Heart left ventricle (tissue), 16 donors: ENCODE data around the gene WIPF2. TPM values are rescaled to one million over a fixed set of nuclear protein-coding genes. Genes with fewer than 3 reads are reported as not detected.

Source experiments
- ATAC-seq, 4 donors: fragments of 200-7000 bp; cut with Tn5 transposase; one replicate each; pipeline ENCODE4 v1.9.1; 2020 to 2022; ENCODE audit warnings: moderate library complexity in 4 of 4, mild to moderate bottlenecking in 3 of 4, moderate number of reproducible peaks in 1 of 4
- DNase-seq, 5 donors: peaks; one replicate each; pipeline ENCODE4 v3.0.0-alpha.2; 2020
- H3K27ac ChIP-seq, 12 donors: fragments of 200-600 bp; sonication (generic) in 4 of 12; one replicate each; pipeline versions ENCODE4 v1.5.0 to v1.8.0; 2016 to 2022; ENCODE audit warnings: mild to moderate bottlenecking in 2 of 12
- H3K27me3 ChIP-seq, 9 donors: fragments of 200-600 bp; sonication (generic) in 2 of 9; one replicate each; pipeline versions ENCODE4 v1.5.1 to v1.8.0; 2016 to 2022; ENCODE audit warnings: mild to moderate bottlenecking in 3 of 9
- H3K36me3 ChIP-seq, 9 donors: fragments of 200-600 bp; sonication (generic) in 2 of 9; one replicate each; pipeline versions ENCODE4 v1.5.0 to v1.8.0; 2018 to 2022; ENCODE audit warnings: mild to moderate bottlenecking in 2 of 9
- H3K4me1 ChIP-seq, 12 donors: fragments of 200-600 bp; sonication (generic) in 4 of 12; one replicate each; pipeline versions ENCODE4 v1.5.0 to v1.8.0; 2016 to 2022; ENCODE audit warnings: mild to moderate bottlenecking in 3 of 12
- H3K4me3 ChIP-seq, 12 donors: fragments of 200-600 bp; sonication (generic) in 4 of 12; one replicate each; pipeline versions ENCODE4 v1.5.0 to v1.8.0; 2017 to 2022; ENCODE audit warnings: mild to moderate bottlenecking in 9 of 12, moderate library complexity in 4 of 12
- H3K9me3 ChIP-seq, 12 donors: fragments of 200-600 bp; sonication (generic) in 4 of 12; one replicate each; pipeline versions ENCODE4 v1.5.0 to v1.8.0; 2016 to 2022; ENCODE audit warnings: mild to moderate bottlenecking in 1 of 12
- POLR2A ChIP-seq, 2 donors: fragments of 450-650 bp; IDR thresholded peaks; one replicate each; pipeline ENCODE4 v1.6.1; 2017; ENCODE audit warnings: antibody characterized with exemption in 2 of 2, mild to moderate bottlenecking in 2 of 2, moderate library complexity in 2 of 2
- WGBS, 4 donors: extraction: QIAGEN DNeasy Blood & Tissue Kit in 2 of 4; methylation state at CpG; one replicate each; pipeline versions ENCODE4 v1.1.5 to v1.1.7; 2013 to 2018; 5-methylcytosine and 5-hydroxymethylcytosine counted together
- intact Hi-C, 10 donors: fragments of 100-400 bp; cut with DNase I; formaldehyde crosslinking; loops; one replicate each; pipeline versions ENCODE4 v1.11.1 to v1.14.2; 2022
- polyA plus RNA-seq, 2 donors: library from polyadenylated mRNA; stranded (reverse); fragments of 200-250 nt; gene quantifications; one replicate each; pipeline ENCODE4 v1.2.3, GENCODE V29; 2013
- total RNA-seq, 9 donors: library from RNA; depleted of rRNA in 2 of 9; stranded (reverse); fragments of >200 nt in 2 of 9; fragmentation: NEBNext Ultra II Directional in 3 of 9; extraction: Animal tissue kit (Norgen Biotek cat#: 25700) in 3 of 9; gene quantifications; one replicate each; pipeline versions ENCODE4 v1.1.0 to v1.2.4, GENCODE V29; 2016 to 2023
- TF ChIP-seq, protein P1 (sequence below), 12 donors: fragments of 200-600 bp; sonication (generic) in 4 of 12; IDR thresholded peaks; one replicate each; pipeline versions ENCODE4 v1.5.0 to v1.8.0; 2018 to 2022; ENCODE audit warnings: antibody characterized with exemption in 12 of 12, mild to moderate bottlenecking in 5 of 12
- donor health status: ischemic (EF 13 %, LVEDD 7.1; RV severe dilation, severe dysfunction).
- donor health status: healthy with polysubstance abuse.
- donor health status: DM: no; HTN: yes; CAD: no.
- donor health status: DM: no; HTN: no; CAD: no.
- donor health status: ischemic (EF 25% LVEDD 6.9; RV normal size, moderate dysfunction).
- donor health status: ischemic (EF 25% LVEDD 5.7; RV mildly dilated, moderate dysfunction).
- donor health status: healthy.
- donor health status: DM: yes; HTN: yes; CAD: no.
- donor health status: ischemic (EF 35%, LVEDD 5.7; RV mildly dilated, moderate dysfunction).
- donor health status: nonischemic (EF 11% LVEDD 7.7; RV severe dilation, severe dysfunction).
- donor health status: DM: yes; HTN: yes; CAD: no.
- donor health status: PGD.
- donor health status: ischemic (EF 29% LVEDD 5.4; RV normal size, mild dysfunction).
- donor health status: nonischemic (EF 23%, LVEDD 6.1; RV moderate dilation, normal function).

Gene WIPF2
- total and polyA plus RNA-seq, 11 donors: 6.6 to 17.6 (median 11.2) TPM

DNA sequence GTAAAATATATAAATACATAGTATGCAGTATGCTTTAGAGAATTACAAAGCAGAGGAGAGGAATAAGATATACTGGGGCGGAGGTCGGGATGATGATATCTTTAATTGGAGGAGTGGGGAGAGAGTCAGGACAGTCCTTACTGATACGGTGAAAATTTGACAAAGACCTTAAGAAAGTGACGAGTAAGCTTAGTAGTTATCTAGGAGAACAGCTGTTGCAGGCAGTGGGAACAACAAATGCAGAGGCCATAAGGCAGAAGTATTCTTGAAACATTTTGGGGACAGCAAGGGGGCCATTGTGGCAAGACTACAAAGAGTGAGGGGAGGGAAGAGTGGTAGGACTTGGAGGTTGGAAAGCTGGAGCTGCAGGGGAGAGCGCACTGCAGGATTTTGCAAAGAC lies 46.2 kb downstream of the WIPF2 start:
- intact Hi-C loops: no loop called here
- TF ChIP-seq, protein P1, sequence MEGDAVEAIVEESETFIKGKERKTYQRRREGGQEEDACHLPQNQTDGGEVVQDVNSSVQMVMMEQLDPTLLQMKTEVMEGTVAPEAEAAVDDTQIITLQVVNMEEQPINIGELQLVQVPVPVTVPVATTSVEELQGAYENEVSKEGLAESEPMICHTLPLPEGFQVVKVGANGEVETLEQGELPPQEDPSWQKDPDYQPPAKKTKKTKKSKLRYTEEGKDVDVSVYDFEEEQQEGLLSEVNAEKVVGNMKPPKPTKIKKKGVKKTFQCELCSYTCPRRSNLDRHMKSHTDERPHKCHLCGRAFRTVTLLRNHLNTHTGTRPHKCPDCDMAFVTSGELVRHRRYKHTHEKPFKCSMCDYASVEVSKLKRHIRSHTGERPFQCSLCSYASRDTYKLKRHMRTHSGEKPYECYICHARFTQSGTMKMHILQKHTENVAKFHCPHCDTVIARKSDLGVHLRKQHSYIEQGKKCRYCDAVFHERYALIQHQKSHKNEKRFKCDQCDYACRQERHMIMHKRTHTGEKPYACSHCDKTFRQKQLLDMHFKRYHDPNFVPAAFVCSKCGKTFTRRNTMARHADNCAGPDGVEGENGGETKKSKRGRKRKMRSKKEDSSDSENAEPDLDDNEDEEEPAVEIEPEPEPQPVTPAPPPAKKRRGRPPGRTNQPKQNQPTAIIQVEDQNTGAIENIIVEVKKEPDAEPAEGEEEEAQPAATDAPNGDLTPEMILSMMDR (IDR thresholded peaks at IDR 0.05): no peak
- TF ChIP-seq POLR2A (IDR thresholded peaks at IDR 0.05): no peak
- Histone ChIP-seq H3K4me1 (peaks cover 0 to 6% (median 0%) of the 10 kb centered on the region in 12 donors), H3K36me3 (peaks cover 6 to 97% (median 88%) of the 10 kb centered on the region in 9 donors), H3K9me3 (no peaks in the 10 kb centered on the region), H3K27me3 (no peaks in the 10 kb centered on the region), H3K27ac (no peak overlapping the region), H3K4me3 (no peak overlapping the region)
- WGBS, 4 donors: 82 to 87% (median 84%) methylated on average over 5 of the region's 5 CpGs
- ATAC-seq (no peak), DNase-seq (no peak)

DNA sequence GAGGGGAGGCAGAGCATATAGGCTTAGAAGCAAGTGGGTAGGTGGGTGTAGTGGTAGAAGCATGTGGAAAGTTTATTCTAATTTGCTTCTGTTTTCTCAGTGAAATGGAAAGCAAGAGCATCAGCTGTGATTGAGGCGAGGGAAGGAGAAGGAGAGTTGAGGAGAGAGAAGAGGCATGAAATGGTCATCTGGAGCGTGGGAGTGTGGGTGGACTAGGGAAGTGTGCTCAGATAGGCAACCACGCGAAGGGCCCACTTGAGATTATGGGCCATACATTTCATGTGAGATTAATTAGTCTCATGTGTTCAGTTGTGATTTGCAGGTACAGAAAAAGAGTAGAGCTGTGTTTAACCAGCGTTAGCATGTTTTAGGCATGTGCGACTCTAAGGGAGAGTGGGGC lies 47.8 kb downstream of the WIPF2 start:
- TF ChIP-seq, protein P1 (IDR thresholded peaks at IDR 0.05): no peak
- no peak for TF ChIP-seq POLR2A (IDR thresholded peaks at IDR 0.05)
- no peak overlapping the region for H3K27ac ChIP-seq
- H3K4me1 ChIP-seq: peaks cover 0 to 6% (median 0%) of the 10 kb centered on the region in 12 donors
- no peaks in the 10 kb centered on the region for H3K9me3 ChIP-seq
- intact Hi-C loops: no loop called here
- no peaks in the 10 kb centered on the region for H3K27me3 ChIP-seq
- WGBS, 4 donors: 85 to 89% (median 85%) methylated on average over 6 of the region's 6 CpGs
- DNase-seq: no peak
- H3K36me3 ChIP-seq: peaks cover 6 to 98% (median 88%) of the 10 kb centered on the region in 9 donors
- ATAC-seq: no peak
- H3K4me3 ChIP-seq: no peak overlapping the region

DNA sequence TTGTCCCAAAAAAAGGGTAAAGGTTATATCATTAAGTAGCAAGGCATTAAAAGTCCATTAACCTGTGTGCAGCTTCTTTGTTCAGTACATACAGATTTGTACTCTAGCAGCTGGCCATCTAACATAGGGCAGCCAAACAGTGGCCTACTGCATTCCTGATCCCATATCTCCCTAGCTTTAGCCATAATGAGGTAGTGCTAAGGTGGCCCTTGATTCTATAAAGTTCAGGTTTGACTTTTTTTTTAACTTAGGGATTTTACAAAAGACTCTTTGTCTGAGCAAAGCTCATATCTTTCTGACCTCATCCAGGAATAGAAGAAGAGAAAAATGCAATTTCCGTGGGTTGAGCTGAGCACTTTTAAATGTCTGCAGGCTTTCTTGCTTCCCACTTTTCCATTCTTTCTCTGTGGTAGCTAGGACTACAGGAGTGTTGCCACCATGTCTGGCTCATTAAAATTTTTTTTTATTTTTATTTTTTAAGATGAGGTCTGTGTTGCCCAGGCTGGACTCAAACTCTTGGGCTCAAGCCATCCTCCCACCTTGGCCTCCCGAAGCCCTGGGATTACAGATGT lies 49.1 kb downstream of the WIPF2 start:
- Histone ChIP-seq H3K27me3 (no peaks in the 10 kb centered on the region), H3K36me3 (peaks cover 6 to 98% (median 88%) of the 10 kb centered on the region in 9 donors), H3K4me3 (no peak overlapping the region), H3K27ac (no peak overlapping the region), H3K4me1 (peaks cover 0 to 6% (median 0%) of the 10 kb centered on the region in 12 donors), H3K9me3 (no peaks in the 10 kb centered on the region)
- DNase-seq: no peak
- intact Hi-C loops: no loop called here
- 81 to 92% (median 83%) methylated on average over 2 of the region's 2 CpGs for WGBS, 4 donors
- TF ChIP-seq, protein P1 (IDR thresholded peaks at IDR 0.05): no peak
- no peak for TF ChIP-seq POLR2A (IDR thresholded peaks at IDR 0.05)
- ATAC-seq: no peak

DNA sequence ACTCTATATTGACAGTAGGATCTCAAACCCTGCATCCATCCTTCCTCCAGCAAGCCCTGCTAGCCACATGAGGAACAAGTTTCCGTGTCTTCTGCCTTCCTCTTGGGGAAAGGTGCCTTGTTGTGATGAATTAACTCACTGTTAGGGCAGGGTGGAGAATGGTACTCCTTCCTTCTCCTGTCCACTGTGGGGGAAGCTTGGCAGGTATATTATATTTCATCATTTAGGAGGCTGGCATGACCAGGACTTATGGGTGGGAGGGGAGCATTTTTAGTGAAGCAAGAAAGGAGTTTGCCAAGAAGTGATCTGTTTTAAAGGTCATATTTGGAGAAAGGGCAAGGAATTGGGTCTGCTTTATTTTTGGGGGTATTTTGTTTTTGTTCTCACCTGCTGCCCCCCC lies 59.3 kb downstream of the WIPF2 start:
- DNase-seq (no peak), ATAC-seq (no peak)
- WGBS, 4 donors: 88 to 100% (median 92%) methylated on average over 1 of the region's 1 CpG
- intact Hi-C loops: loop anchor here in 1 of 10 donors (10.0 kb wide), 2 partner anchors 64 to 284 kb away; partner anchors contain the start of gene WIPF2
- H3K9me3 ChIP-seq: no peaks in the 10 kb centered on the region
- H3K27me3 ChIP-seq: no peaks in the 10 kb centered on the region
- H3K4me1 ChIP-seq: peaks cover 0 to 12% (median 0%) of the 10 kb centered on the region in 12 donors
- TF ChIP-seq POLR2A (IDR thresholded peaks at IDR 0.05): no peak
- TF ChIP-seq, protein P1 (IDR thresholded peaks at IDR 0.05): no peak
- no peak overlapping the region for H3K27ac ChIP-seq
- no peak overlapping the region for H3K4me3 ChIP-seq
- H3K36me3 ChIP-seq: peaks cover 0 to 97% (median 92%) of the 10 kb centered on the region in 9 donors
